Measurements from ENCODE around the gene SHC3. TPM values are rescaled to one million over a fixed set of nuclear protein-coding genes. Genes with fewer than 3 reads are reported as not detected.

SHC3 gene
- polyA plus RNA-seq, 3 donors: not detected

DNA sequence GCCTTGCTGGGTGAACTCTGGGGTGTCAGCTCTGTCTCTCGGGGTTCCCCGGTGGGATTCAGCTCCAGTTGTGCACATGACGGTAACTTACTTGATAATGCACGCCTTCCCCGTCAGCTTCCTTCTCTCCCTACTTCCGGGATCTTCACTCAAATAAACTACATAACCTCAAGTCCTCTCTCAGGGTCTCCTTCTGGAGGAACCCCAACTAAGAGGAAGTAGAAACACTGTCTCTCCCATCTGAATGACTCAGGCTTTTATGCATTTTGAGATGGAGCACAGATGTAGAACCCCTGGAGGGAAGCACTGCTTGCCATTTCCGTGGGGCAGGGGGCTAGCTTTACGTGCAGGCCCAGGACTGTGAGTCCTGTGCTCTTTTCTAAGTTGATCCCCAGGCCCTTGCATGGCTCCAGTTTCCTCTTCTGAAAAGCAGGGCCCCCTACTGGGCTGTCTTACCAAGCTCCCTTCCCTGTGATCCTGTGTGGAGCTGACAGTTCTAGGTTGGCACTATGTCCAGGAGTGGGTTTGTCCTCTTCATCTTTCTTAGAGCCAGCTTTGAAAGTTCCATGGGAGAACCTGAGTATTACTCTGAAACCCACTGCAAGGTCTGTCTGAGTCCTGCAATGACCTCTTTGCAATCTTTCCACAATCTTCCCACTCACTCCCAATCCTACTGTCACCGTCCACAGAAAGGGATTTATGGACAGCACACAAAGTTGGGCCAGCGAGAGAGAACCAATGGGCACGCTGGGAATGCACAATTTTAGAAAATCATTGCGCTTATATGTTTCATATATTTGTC, 169.7 kb downstream of the SHC3 start:
- Mint-ChIP-seq H3K27me3 (ENCODE audit: low read depth in 3 of 3) (peaks cover 2 to 5% (median 2%) of the 10 kb centered on the region in 3 donors), H3K4me3 (peak overlapping the region; percentile 32 to 64), H3K4me1 (peaks cover 17% of the 10 kb centered on the region), H3K36me3 (peaks cover 17 to 30% of the 10 kb centered on the region in 2 donors), H3K27ac (peak overlapping the region in 6 of 7 donors; percentile 20 to 81 (median 66)), H3K9me3 (peaks cover 0 to 2% (median 0%) of the 10 kb centered on the region in 7 donors)
- no peaks in the 10 kb centered on the region for H3K79me2 ChIP-seq (ENCODE audit: insufficient read depth, low read length)
- H3K4me1 ChIP-seq (ENCODE audit: control insufficient read depth in 1 of 2, insufficient read depth in 2 of 2, low read length in 2 of 2): peaks cover 20 to 21% of the 10 kb centered on the region in 2 donors
- peaks cover 0 to under 1% of the 10 kb centered on the region in 2 donors for H3K27me3 ChIP-seq (ENCODE audit: control insufficient read depth in 2 of 2, insufficient read depth in 2 of 2, low read length in 2 of 2)
- H4K20me1 ChIP-seq (ENCODE audit: insufficient read depth, low read length): peaks cover 40% of the 10 kb centered on the region
- H2AFZ ChIP-seq (ENCODE audit: insufficient read depth, low read depth, low read length, poor library complexity, severe bottlenecking): peak overlapping the region; percentile 16
- intact Hi-C loops (cut with micrococcal nuclease): loop anchor here in 1 of 2 donors (10.0 kb wide), 1 partner anchor 284 kb away; no protein-coding TSS in a partner anchor
- H3K4me3 ChIP-seq (replicated peaks in 1 of 3; ENCODE audit: low read depth in 2 of 3, low read length in 3 of 3): peak overlapping the region in 1 of 3 experiments; percentile 9
- peak; percentile 59 to 80 (median 65) for DNase-seq
- peak overlapping the region; percentile 15 for H3K4me2 ChIP-seq (replicated peaks; ENCODE audit: extremely low read depth, low read length, poor library complexity, severe bottlenecking)
- H3K9me3 ChIP-seq (replicated peaks in 1 of 2; ENCODE audit: control insufficient read depth in 1 of 2, insufficient read depth in 1 of 2, low read length in 2 of 2): no peaks in the 10 kb centered on the region
- peaks cover 18 to 25% of the 10 kb centered on the region in 2 donors for H3K36me3 ChIP-seq (replicated peaks in 1 of 2; ENCODE audit: control insufficient read depth in 1 of 2, insufficient read depth in 2 of 2, low read length in 2 of 2)
- 35% methylated on average over 6 of the region's 12 CpGs for WGBS (ENCODE audit: insufficient coverage)
- TF ChIP-seq, protein P1, sequence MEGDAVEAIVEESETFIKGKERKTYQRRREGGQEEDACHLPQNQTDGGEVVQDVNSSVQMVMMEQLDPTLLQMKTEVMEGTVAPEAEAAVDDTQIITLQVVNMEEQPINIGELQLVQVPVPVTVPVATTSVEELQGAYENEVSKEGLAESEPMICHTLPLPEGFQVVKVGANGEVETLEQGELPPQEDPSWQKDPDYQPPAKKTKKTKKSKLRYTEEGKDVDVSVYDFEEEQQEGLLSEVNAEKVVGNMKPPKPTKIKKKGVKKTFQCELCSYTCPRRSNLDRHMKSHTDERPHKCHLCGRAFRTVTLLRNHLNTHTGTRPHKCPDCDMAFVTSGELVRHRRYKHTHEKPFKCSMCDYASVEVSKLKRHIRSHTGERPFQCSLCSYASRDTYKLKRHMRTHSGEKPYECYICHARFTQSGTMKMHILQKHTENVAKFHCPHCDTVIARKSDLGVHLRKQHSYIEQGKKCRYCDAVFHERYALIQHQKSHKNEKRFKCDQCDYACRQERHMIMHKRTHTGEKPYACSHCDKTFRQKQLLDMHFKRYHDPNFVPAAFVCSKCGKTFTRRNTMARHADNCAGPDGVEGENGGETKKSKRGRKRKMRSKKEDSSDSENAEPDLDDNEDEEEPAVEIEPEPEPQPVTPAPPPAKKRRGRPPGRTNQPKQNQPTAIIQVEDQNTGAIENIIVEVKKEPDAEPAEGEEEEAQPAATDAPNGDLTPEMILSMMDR (IDR thresholded peaks at IDR 0.05): no peak
- peak overlapping the region in 1 of 2 donors; percentile 12 for H3K27ac ChIP-seq (ENCODE audit: low read depth in 1 of 2, low read length in 2 of 2)
- no peak overlapping the region for H3K9ac ChIP-seq (ENCODE audit: insufficient read depth, low read length, poor library complexity, severe bottlenecking)

DNA sequence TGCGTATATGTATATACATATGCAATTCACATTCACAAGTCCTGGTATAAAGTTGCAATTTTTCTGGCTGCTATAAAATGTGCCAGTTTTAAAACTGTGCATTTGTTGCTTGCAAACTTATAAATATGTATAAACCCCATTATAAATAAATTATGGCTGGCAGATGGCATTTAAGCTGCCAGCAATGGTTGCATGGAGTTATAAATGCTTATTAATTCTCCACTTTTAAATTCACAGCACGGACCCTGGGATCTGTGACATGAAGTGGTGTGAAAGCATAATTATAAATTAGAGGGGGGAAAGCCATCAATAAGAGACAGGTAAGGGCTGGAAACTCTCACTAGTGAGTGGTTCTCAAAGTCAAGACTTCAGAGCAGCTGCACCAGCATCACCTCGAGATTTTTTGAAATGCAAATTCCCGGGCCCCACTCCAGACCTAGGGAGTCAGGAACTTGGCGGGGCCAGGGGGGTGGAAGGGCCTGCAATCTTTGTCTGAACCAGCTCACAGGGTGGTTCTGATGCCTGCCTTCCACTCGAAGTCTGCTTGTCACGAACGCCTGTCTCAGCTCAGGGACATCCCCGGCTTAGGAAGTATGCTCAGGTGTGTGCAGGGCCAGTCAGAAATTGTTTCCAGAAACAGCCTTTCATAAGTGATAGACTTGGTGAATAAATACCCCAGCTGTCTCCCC, 170.4 kb downstream of the SHC3 start:
- TF ChIP-seq, protein P1 (IDR thresholded peaks at IDR 0.05): no peak
- no peak overlapping the region for H2AFZ ChIP-seq (ENCODE audit: insufficient read depth, low read depth, low read length, poor library complexity, severe bottlenecking)

More for the DNA sequence above, 170.4 kb downstream of the SHC3 start:
- no peak overlapping the region for H3K9ac ChIP-seq (ENCODE audit: insufficient read depth, low read length, poor library complexity, severe bottlenecking)
- H3K4me2 ChIP-seq (replicated peaks; ENCODE audit: extremely low read depth, low read length, poor library complexity, severe bottlenecking): peak overlapping the region; percentile 15
- peak overlapping the region in 5 of 7 donors; percentile 20 to 81 (median 63) for H3K27ac Mint-ChIP-seq
- peaks cover 47% of the 10 kb centered on the region for H4K20me1 ChIP-seq (ENCODE audit: insufficient read depth, low read length)
- intact Hi-C loops (cut with micrococcal nuclease): loop anchor here in 1 of 2 donors (10.0 kb wide), 1 partner anchor 283 kb away; no protein-coding TSS in a partner anchor
- 88% methylated on average over 7 of the region's 9 CpGs for WGBS (ENCODE audit: insufficient coverage)
- no peaks in the 10 kb centered on the region for H3K9me3 ChIP-seq (replicated peaks in 1 of 2; ENCODE audit: control insufficient read depth in 1 of 2, insufficient read depth in 1 of 2, low read length in 2 of 2)
- H3K36me3 ChIP-seq (replicated peaks in 1 of 2; ENCODE audit: control insufficient read depth in 1 of 2, insufficient read depth in 2 of 2, low read length in 2 of 2): peaks cover 26 to 33% of the 10 kb centered on the region in 2 donors
- H3K27me3 ChIP-seq (ENCODE audit: control insufficient read depth in 2 of 2, insufficient read depth in 2 of 2, low read length in 2 of 2): no peaks in the 10 kb centered on the region
- peaks cover 0 to 5% (median under 1%) of the 10 kb centered on the region in 3 donors for H3K27me3 Mint-ChIP-seq (ENCODE audit: low read depth in 3 of 3)
- peaks cover 20 to 21% of the 10 kb centered on the region in 2 donors for H3K4me1 ChIP-seq (ENCODE audit: control insufficient read depth in 1 of 2, insufficient read depth in 2 of 2, low read length in 2 of 2)
- H3K4me1 Mint-ChIP-seq: peaks cover 17% of the 10 kb centered on the region
- H3K4me3 Mint-ChIP-seq: peak overlapping the region; percentile 32 to 64
- H3K9me3 Mint-ChIP-seq: peaks cover 0 to 2% (median 0%) of the 10 kb centered on the region in 7 donors
- H3K4me3 ChIP-seq (replicated peaks in 1 of 3; ENCODE audit: low read depth in 2 of 3, low read length in 3 of 3): peak overlapping the region in 1 of 3 experiments; percentile 9
- no peaks in the 10 kb centered on the region for H3K79me2 ChIP-seq (ENCODE audit: insufficient read depth, low read length)
- peak overlapping the region in 1 of 2 donors; percentile 12 for H3K27ac ChIP-seq (ENCODE audit: low read depth in 1 of 2, low read length in 2 of 2)
- H3K36me3 Mint-ChIP-seq: peaks cover 25 to 38% of the 10 kb centered on the region in 2 donors
- no peak for DNase-seq
